GM18867 (cell line): ENCODE results near the gene ZNF277.

Experiments
- ATAC-seq: cut with Tn5 transposase; IDR thresholded peaks from one replicate; pipeline ENCODE4 v1.9.1; 2021; ENCODE audit warnings: mild to moderate bottlenecking, moderate library complexity; ENCODE audit not compliant: unreplicated experiment

Gene ZNF277

GRCh38 chr7:112183266-112183665 lies 23.2 kb upstream of the ZNF277 start:
- no peak for ATAC-seq

- ATAC-seq: no peak
Measured at GRCh38 chr7:112184455-112184854, 22.0 kb upstream of the ZNF277 start.

GRCh38 chr7:112185005-112185834 lies 21.3 kb upstream of the ZNF277 start:
- ATAC-seq: no peak

GRCh38 chr7:112186300-112186699 lies 20.2 kb upstream of the ZNF277 start:
- no peak for ATAC-seq

- ATAC-seq: no peak
Measured at GRCh38 chr7:112188257-112188656, 18.2 kb upstream of the ZNF277 start.

- ATAC-seq: no peak
Measured at GRCh38 chr7:112189691-112190090, 16.8 kb upstream of the ZNF277 start.

GRCh38 chr7:112190120-112190519 lies 16.4 kb upstream of the ZNF277 start:
- ATAC-seq: no peak

- no peak for ATAC-seq
Measured at GRCh38 chr7:112192236-112193154, 14.0 kb upstream of the ZNF277 start.

GRCh38 chr7:112193915-112194502 lies 12.5 kb upstream of the ZNF277 start:
- no peak for ATAC-seq

- no peak for ATAC-seq
Measured at GRCh38 chr7:112195717-112196116, 10.8 kb upstream of the ZNF277 start.

GRCh38 chr7:112197322-112197721 lies 9.2 kb upstream of the ZNF277 start:
- no peak for ATAC-seq

GRCh38 chr7:112199035-112199655 lies 7.3 kb upstream of the ZNF277 start:
- ATAC-seq: no peak

- ATAC-seq: no peak
Measured at GRCh38 chr7:112199672-112200071, 6.8 kb upstream of the ZNF277 start.

GRCh38 chr7:112201411-112201810 lies 5.1 kb upstream of the ZNF277 start:
- no peak for ATAC-seq

GRCh38 chr7:112201839-112202238 lies 4.7 kb upstream of the ZNF277 start:
- no peak for ATAC-seq

- no peak for ATAC-seq
Measured at GRCh38 chr7:112202816-112203215, 3.7 kb upstream of the ZNF277 start.

GRCh38 chr7:112203365-112203739 lies 3.1 kb upstream of the ZNF277 start:
- ATAC-seq: no peak

- no peak for ATAC-seq
Measured at GRCh38 chr7:112204499-112205342, 1.8 kb upstream of the ZNF277 start.

GRCh38 chr7:112205343-112206237 lies 905 bp upstream of the ZNF277 start:
- peak; percentile 9 for ATAC-seq
